ENCODE measurements around the gene PRKN. TPM values are rescaled to one million over a fixed set of nuclear protein-coding genes. Genes with fewer than 3 reads are reported as not detected.

Gene PRKN
- total and polyA plus RNA-seq, 2 donors (not counting 1 experiment from before 2014, with no cell fraction given) = 0.43 to 4.6 TPM

DNA sequence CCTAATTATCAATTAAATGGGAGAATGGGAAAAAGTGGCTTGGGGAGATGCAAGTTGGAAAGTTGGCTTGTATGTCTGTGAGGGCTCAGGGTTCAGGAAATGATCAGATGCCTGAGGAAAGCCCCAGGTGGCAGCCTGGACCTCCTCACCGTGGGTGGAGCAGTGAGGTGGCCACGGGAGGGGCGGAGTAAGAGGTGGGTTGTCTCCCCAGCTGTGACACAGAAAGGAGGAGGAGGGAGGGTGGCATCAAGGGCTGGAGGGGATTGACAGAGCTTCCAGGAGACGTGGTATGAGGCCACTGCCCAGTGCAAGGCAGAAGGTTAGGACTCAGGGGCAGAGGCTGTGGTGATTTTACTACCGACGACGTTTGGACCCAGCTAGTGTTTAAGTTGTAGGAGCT, 672.2 kb downstream of the PRKN start:
- no peaks in the 10 kb centered on the region for H3K9me3 ChIP-seq (ENCODE audit: control insufficient read depth, insufficient read depth, low read depth, low read length)
- H3K27ac ChIP-seq (ENCODE audit: insufficient read depth, low read length) = no peak overlapping the region
- H3K4me2 ChIP-seq (ENCODE audit: extremely low read depth, insufficient read depth, low read length) = no peak overlapping the region
- TF ChIP-seq, protein P1, sequence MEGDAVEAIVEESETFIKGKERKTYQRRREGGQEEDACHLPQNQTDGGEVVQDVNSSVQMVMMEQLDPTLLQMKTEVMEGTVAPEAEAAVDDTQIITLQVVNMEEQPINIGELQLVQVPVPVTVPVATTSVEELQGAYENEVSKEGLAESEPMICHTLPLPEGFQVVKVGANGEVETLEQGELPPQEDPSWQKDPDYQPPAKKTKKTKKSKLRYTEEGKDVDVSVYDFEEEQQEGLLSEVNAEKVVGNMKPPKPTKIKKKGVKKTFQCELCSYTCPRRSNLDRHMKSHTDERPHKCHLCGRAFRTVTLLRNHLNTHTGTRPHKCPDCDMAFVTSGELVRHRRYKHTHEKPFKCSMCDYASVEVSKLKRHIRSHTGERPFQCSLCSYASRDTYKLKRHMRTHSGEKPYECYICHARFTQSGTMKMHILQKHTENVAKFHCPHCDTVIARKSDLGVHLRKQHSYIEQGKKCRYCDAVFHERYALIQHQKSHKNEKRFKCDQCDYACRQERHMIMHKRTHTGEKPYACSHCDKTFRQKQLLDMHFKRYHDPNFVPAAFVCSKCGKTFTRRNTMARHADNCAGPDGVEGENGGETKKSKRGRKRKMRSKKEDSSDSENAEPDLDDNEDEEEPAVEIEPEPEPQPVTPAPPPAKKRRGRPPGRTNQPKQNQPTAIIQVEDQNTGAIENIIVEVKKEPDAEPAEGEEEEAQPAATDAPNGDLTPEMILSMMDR (conservative IDR thresholded peaks at IDR 0.05 in 1 of 2, IDR thresholded peaks at IDR 0.05 in 1 of 2; ENCODE audit: low read depth in 1 of 2, low read length in 2 of 2) = no peak
- TF ChIP-seq EZH2 (IDR thresholded peaks at IDR 0.05; ENCODE audit: low read length, missing control alignments) = no peak
- no peaks in the 10 kb centered on the region for H4K20me1 ChIP-seq (ENCODE audit: control insufficient read depth, extremely low read depth, insufficient read depth, low read length)
- no peaks in the 10 kb centered on the region for H3K27me3 ChIP-seq (ENCODE audit: control insufficient read depth, insufficient read depth, low read length)
- no peak overlapping the region for H3K9ac ChIP-seq (ENCODE audit: insufficient read depth, low read length)
- H3K79me2 ChIP-seq (ENCODE audit: control insufficient read depth, insufficient read depth, low read length) = no peaks in the 10 kb centered on the region
- no peak for DNase-seq (ENCODE audit: low read depth in 2 of 2)
- H3K36me3 ChIP-seq (ENCODE audit: control insufficient read depth, insufficient read depth, low read length) = no peaks in the 10 kb centered on the region
- H3K4me1 ChIP-seq (ENCODE audit: control insufficient read depth, extremely low read depth, insufficient read depth, low read length) = no peaks in the 10 kb centered on the region
- H3K4me3 ChIP-seq (replicated peaks in 1 of 4; ENCODE audit: control extremely low read depth in 1 of 4, insufficient read depth in 1 of 4, low read depth in 3 of 4, low read length in 4 of 4) = no peak overlapping the region
- no peak overlapping the region for H2AFZ ChIP-seq (ENCODE audit: low read length)

DNA sequence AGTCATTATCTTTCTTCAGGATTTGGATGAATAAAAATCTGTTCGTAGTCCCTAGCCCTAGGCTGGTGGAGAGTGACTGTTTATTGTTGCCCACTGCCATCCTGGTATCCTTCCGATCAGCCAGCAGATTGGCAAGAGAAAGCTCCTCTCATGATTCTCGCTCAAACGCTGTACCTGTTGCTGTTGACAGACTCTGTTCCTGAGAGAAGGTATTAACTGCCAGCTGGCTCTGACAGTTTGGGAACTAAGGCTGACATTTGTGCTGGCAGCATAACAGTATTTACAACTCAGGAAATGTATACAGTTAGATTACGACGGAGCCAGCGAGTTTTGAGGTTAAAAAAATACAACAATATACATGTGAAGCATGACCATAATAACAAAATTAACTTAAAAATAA, 674.5 kb downstream of the PRKN start:
- Histone ChIP-seq H3K4me2 (ENCODE audit: extremely low read depth, insufficient read depth, low read length) (no peak overlapping the region), H3K27ac (ENCODE audit: insufficient read depth, low read length) (no peak overlapping the region), H3K9me3 (ENCODE audit: control insufficient read depth, insufficient read depth, low read depth, low read length) (no peaks in the 10 kb centered on the region), H3K27me3 (ENCODE audit: control insufficient read depth, insufficient read depth, low read length) (no peaks in the 10 kb centered on the region), H3K79me2 (ENCODE audit: control insufficient read depth, insufficient read depth, low read length) (no peaks in the 10 kb centered on the region), H4K20me1 (ENCODE audit: control insufficient read depth, extremely low read depth, insufficient read depth, low read length) (no peaks in the 10 kb centered on the region), H3K36me3 (ENCODE audit: control insufficient read depth, insufficient read depth, low read length) (no peaks in the 10 kb centered on the region), H3K4me1 (ENCODE audit: control insufficient read depth, extremely low read depth, insufficient read depth, low read length) (no peaks in the 10 kb centered on the region), H3K9ac (ENCODE audit: insufficient read depth, low read length) (no peak overlapping the region), H2AFZ (ENCODE audit: low read length) (no peak overlapping the region), H3K4me3 (replicated peaks in 1 of 4; ENCODE audit: control extremely low read depth in 1 of 4, insufficient read depth in 1 of 4, low read depth in 3 of 4, low read length in 4 of 4) (no peak overlapping the region)
- TF ChIP-seq, protein P1 (conservative IDR thresholded peaks at IDR 0.05 in 1 of 2, IDR thresholded peaks at IDR 0.05 in 1 of 2; ENCODE audit: low read depth in 1 of 2, low read length in 2 of 2) = no peak
- TF ChIP-seq EZH2 (IDR thresholded peaks at IDR 0.05; ENCODE audit: low read length, missing control alignments) = no peak
- DNase-seq (ENCODE audit: low read depth in 2 of 2) = no peak

DNA sequence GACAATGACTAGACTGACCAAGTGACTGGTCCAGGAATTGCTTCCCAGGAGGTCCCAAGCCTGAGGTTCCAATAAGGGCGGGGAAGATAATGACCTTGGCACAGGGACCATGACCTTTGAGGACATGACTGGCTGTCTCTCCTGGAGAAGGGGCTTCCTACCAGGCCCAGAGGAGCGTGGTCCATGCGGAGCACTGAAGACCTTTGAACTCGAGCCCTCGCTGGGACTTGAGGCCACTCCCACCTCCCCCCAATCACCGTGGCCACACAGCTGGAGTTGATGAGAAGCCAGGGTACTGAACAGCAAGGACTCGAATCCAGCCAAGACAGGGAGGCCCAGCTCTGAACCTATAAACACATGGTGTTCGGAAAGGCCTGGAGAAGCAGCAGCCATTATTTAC, 677.0 kb downstream of the PRKN start:
- Histone ChIP-seq H3K4me1 (ENCODE audit: control insufficient read depth, extremely low read depth, insufficient read depth, low read length) (no peaks in the 10 kb centered on the region), H3K27ac (ENCODE audit: insufficient read depth, low read length) (no peak overlapping the region), H3K9me3 (ENCODE audit: control insufficient read depth, insufficient read depth, low read depth, low read length) (no peaks in the 10 kb centered on the region), H3K4me3 (replicated peaks in 1 of 4; ENCODE audit: control extremely low read depth in 1 of 4, insufficient read depth in 1 of 4, low read depth in 3 of 4, low read length in 4 of 4) (no peak overlapping the region), H3K4me2 (ENCODE audit: extremely low read depth, insufficient read depth, low read length) (no peak overlapping the region), H3K79me2 (ENCODE audit: control insufficient read depth, insufficient read depth, low read length) (no peaks in the 10 kb centered on the region), H4K20me1 (ENCODE audit: control insufficient read depth, extremely low read depth, insufficient read depth, low read length) (no peaks in the 10 kb centered on the region), H3K36me3 (ENCODE audit: control insufficient read depth, insufficient read depth, low read length) (no peaks in the 10 kb centered on the region), H2AFZ (ENCODE audit: low read length) (no peak overlapping the region), H3K27me3 (ENCODE audit: control insufficient read depth, insufficient read depth, low read length) (no peaks in the 10 kb centered on the region), H3K9ac (ENCODE audit: insufficient read depth, low read length) (no peak overlapping the region)
- DNase-seq (ENCODE audit: low read depth in 2 of 2) = no peak
- TF ChIP-seq, protein P1 (conservative IDR thresholded peaks at IDR 0.05 in 1 of 2, IDR thresholded peaks at IDR 0.05 in 1 of 2; ENCODE audit: low read depth in 1 of 2, low read length in 2 of 2) = no peak
- TF ChIP-seq EZH2 (IDR thresholded peaks at IDR 0.05; ENCODE audit: low read length, missing control alignments) = no peak

Measured in fibroblast of lung (primary cell).